Endothelial cell (in vitro differentiated cells): ENCODE measurements around the gene STK35. TPM values are rescaled to one million over a fixed set of nuclear protein-coding genes. Genes with fewer than 3 reads are reported as not detected.

Source experiments
- DNase-seq: peaks from one replicate; pipeline ENCODE4 v3.0.0; 2021; ENCODE audit warnings: low spot score
- H3K27ac Mint-ChIP-seq: one replicate; pipeline ENCODE4 v1.8.0; 2021; ENCODE audit warnings: mixed read lengths, inconsistent platforms; ENCODE audit not compliant: unreplicated experiment
- H3K27me3 Mint-ChIP-seq: one replicate; pipeline ENCODE4 v1.8.0; 2021; ENCODE audit warnings: mild to moderate bottlenecking, moderate library complexity, mixed read lengths, inconsistent platforms; ENCODE audit not compliant: unreplicated experiment
- H3K36me3 Mint-ChIP-seq: one replicate; pipeline ENCODE4 v1.8.0; 2021; ENCODE audit warnings: mild to moderate bottlenecking, low read depth, mixed read lengths, inconsistent platforms; ENCODE audit not compliant: unreplicated experiment
- H3K4me1 Mint-ChIP-seq: one replicate; pipeline ENCODE4 v1.8.0; 2021; ENCODE audit warnings: mild to moderate bottlenecking, mixed read lengths, inconsistent platforms; ENCODE audit not compliant: unreplicated experiment
- H3K4me3 Mint-ChIP-seq: one replicate; pipeline ENCODE4 v1.8.0; 2021; ENCODE audit warnings: mild to moderate bottlenecking, mixed read lengths, inconsistent platforms; ENCODE audit not compliant: unreplicated experiment
- H3K9me3 Mint-ChIP-seq: one replicate; pipeline ENCODE4 v1.8.0; 2021; ENCODE audit warnings: mixed read lengths, inconsistent platforms; ENCODE audit not compliant: unreplicated experiment
- total RNA-seq: library from RNA; stranded (reverse); fragmentation: NEBNext Ultra II Directional; extraction: Animal tissue kit (Norgen Biotek cat#: 25700); gene quantifications from one replicate; pipeline ENCODE4 v1.2.1, GENCODE V29; 2021; ENCODE audit not compliant: unreplicated experiment
- TF ChIP-seq, protein P1 (sequence below): fragments of 200-600 bp; sonication (generic); IDR thresholded peaks from one replicate; pipeline ENCODE4 v1.5.0; 2021; ENCODE audit warnings: antibody characterized with exemption; ENCODE audit not compliant: unreplicated experiment

STK35 gene
- total RNA-seq, 1 donor from 2014 or later = 31.3 TPM

DNA sequence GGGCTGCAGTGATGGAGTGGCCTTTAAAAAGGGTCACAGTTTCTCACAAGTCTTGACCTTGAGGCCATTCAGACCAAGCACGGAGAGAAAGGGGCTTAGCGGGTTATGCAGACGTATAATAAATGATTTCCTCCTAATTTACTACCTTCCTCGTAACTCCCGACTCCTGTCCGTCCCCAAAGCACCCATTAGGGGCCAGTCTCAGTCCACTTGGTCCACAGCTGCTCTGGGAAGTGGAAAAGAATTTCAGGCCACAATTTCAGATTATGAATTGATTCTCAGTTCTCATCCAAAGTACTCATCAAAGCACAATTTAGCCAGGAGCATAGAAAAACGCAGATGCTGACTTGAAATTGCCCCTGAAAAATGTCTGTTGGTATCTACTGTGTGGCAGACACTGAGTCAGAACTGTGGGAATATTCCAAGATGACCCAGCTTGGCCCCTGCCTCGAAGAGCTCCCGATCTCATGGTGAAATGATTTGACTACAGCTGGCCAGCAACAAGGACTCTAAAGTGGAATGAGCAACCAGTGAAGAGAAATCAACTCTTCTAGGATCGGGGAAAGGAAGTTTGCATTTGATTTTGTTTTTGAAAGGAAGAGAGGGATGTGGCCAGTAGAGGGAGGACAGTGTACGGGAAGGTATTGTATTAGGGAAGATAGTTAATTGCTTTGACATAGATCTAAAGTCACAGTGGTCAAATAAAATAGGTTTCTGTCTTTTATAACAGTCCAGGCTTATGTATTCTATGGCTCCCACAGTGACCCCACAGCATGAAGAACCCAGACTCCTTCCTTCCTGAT is 15.2 kb upstream of the STK35 start:
- no peak for DNase-seq
- H3K9me3 Mint-ChIP-seq = no peaks in the 10 kb centered on the region
- H3K36me3 Mint-ChIP-seq = no peaks in the 10 kb centered on the region
- H3K4me1 Mint-ChIP-seq = peaks cover 3% of the 10 kb centered on the region
- no peak overlapping the region for H3K4me3 Mint-ChIP-seq
- no peaks in the 10 kb centered on the region for H3K27me3 Mint-ChIP-seq
- no peak overlapping the region for H3K27ac Mint-ChIP-seq
- TF ChIP-seq, protein P1, sequence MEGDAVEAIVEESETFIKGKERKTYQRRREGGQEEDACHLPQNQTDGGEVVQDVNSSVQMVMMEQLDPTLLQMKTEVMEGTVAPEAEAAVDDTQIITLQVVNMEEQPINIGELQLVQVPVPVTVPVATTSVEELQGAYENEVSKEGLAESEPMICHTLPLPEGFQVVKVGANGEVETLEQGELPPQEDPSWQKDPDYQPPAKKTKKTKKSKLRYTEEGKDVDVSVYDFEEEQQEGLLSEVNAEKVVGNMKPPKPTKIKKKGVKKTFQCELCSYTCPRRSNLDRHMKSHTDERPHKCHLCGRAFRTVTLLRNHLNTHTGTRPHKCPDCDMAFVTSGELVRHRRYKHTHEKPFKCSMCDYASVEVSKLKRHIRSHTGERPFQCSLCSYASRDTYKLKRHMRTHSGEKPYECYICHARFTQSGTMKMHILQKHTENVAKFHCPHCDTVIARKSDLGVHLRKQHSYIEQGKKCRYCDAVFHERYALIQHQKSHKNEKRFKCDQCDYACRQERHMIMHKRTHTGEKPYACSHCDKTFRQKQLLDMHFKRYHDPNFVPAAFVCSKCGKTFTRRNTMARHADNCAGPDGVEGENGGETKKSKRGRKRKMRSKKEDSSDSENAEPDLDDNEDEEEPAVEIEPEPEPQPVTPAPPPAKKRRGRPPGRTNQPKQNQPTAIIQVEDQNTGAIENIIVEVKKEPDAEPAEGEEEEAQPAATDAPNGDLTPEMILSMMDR = no peak

DNA sequence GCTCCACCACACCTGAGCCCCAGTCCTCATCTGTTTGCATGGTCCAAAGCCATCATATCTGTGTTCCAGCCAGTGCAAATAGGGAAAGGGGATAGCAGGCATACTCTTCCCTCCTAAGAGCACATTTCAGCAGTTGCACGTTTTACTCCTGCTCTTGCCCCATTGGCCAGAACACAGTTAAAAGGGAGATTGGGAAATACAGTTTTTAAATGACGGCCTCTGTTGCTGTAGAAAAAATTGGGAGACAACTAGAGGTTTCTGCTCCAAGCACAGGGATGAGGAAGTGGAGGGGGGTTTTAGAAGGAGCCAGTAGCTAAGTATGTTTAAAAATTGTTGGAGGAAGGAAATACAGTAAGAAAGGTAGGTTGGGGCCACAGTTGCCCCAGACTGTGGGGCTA is 14.6 kb upstream of the STK35 start:
- Mint-ChIP-seq H3K4me1 (peaks cover 3% of the 10 kb centered on the region), H3K4me3 (no peak overlapping the region), H3K9me3 (no peaks in the 10 kb centered on the region), H3K27ac (no peak overlapping the region), H3K36me3 (no peaks in the 10 kb centered on the region), H3K27me3 (no peaks in the 10 kb centered on the region)
- DNase-seq = no peak
- TF ChIP-seq, protein P1 = no peak

DNA sequence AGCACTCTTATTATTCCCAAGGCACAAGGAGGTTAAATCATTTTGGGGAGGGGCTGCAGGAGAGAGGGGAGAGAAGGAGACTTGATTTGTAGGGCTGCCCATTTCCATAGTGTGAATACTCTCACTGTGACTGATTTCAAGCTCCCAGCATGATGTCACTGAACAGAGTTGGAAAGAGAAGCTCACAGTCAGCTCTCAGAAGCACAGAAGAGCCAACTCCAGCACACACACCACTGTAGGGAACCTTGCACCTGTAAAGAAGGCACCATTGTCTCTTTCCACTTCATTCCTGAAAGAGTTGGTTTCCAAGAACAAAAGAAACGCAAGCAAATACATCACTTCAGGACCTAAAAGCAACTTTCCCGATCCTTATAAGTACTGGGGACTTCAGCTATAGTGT is 12.7 kb upstream of the STK35 start:
- Mint-ChIP-seq H3K27me3 (no peaks in the 10 kb centered on the region), H3K36me3 (no peaks in the 10 kb centered on the region), H3K4me3 (no peak overlapping the region), H3K27ac (no peak overlapping the region), H3K4me1 (peaks cover 3% of the 10 kb centered on the region), H3K9me3 (no peaks in the 10 kb centered on the region)
- DNase-seq = no peak
- TF ChIP-seq, protein P1 = no peak

DNA sequence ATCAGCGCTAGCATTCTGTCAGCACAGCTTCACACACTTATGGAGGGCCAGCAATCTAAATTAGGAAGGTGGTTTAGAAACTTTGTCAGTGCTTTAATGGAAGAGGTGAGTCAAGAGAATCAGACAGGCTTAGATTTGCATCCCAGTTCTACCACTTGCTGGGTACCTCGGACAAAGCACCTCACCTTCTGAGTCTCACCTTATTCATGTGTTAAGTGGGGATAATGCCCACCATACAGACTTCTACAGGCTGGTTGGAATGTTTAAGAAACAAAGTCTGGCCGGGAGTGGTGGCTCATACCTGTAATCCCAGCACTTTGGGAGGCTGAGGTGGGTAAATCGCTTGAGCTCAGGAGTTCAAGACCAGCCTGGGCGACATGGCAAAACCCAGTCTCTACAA is 12.2 kb upstream of the STK35 start:
- Mint-ChIP-seq H3K27ac (no peak overlapping the region), H3K27me3 (no peaks in the 10 kb centered on the region), H3K4me3 (no peak overlapping the region), H3K9me3 (no peaks in the 10 kb centered on the region), H3K36me3 (no peaks in the 10 kb centered on the region), H3K4me1 (peaks cover 3% of the 10 kb centered on the region)
- TF ChIP-seq, protein P1 = no peak
- DNase-seq = no peak

DNA sequence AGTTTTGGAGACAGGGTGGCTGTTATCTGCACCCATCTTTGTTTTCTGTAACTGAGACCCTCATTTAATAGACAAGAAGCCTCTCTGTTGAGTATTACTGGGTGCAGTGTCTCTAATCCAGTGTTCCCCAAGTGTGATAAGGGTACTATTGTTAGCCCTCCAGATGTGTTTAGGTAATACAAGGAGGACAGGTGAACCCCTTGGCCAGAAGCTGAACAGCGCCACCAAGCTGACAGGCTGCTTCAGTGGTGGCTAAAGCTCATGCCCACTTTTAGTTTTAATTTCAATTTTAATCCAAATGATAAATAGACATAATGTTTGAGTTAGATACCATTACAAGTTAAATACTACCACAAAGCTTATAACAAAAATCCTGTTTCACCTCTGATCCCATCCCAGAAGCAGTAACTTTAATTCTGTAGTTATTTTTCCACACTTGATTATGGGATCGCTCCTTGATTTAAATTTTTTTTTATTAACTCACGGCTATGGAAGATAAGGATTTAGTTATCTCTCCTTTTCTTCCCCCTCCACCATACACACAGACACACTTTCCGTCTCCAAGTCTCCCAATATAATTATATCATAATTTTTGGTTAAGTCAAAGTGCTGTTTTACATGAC is 8.4 kb upstream of the STK35 start:
- no peaks in the 10 kb centered on the region for H3K36me3 Mint-ChIP-seq
- H3K4me3 Mint-ChIP-seq = no peak overlapping the region
- no peak overlapping the region for H3K27ac Mint-ChIP-seq
- peak; percentile 33 for DNase-seq
- H3K27me3 Mint-ChIP-seq = no peaks in the 10 kb centered on the region
- no peaks in the 10 kb centered on the region for H3K4me1 Mint-ChIP-seq
- H3K9me3 Mint-ChIP-seq = no peaks in the 10 kb centered on the region
- TF ChIP-seq, protein P1 = peak; percentile 57
